Measurements from ENCODE around the gene ZNF419. TPM values are rescaled to one million over a fixed set of nuclear protein-coding genes. Genes with fewer than 3 reads are reported as not detected.
"Not testable (repeated sequence)": the region's sequence is repeated elsewhere in the genome, so short reads cannot be mapped to it uniquely, and the experiment has no call there.

The ZNF419 gene
- polyA plus RNA-seq, 1 donor from 2014 or later, result 34.5 TPM

GRCh38 chr19:57515255-57515654 lies 27.7 kb downstream of the ZNF419 start:
- peaks cover 16% of the 10 kb centered on the region for H3K9me3 ChIP-seq (ENCODE audit: low read length)
- no peaks in the 10 kb centered on the region for H3K27me3 ChIP-seq (ENCODE audit: insufficient read depth, low read depth, low read length)
- H3K9me2 ChIP-seq (ENCODE audit: insufficient read depth, low read length), result no peaks in the 10 kb centered on the region
- no peaks in the 10 kb centered on the region for H3K79me2 ChIP-seq (replicated peaks; ENCODE audit: insufficient read depth, low read length)
- H3F3A ChIP-seq (ENCODE audit: insufficient read depth, low read length, poor library complexity, severe bottlenecking), result no peaks in the 10 kb centered on the region
- H3K36me3 ChIP-seq (ENCODE audit: insufficient read depth, low read length), result peaks cover 27% of the 10 kb centered on the region
- no peak overlapping the region for H3K9ac ChIP-seq (ENCODE audit: low read length)
- H2AFZ ChIP-seq (ENCODE audit: low read depth, low read length), result no peak overlapping the region
- H3K27ac ChIP-seq (ENCODE audit: low read length), result no peak overlapping the region
- TF ChIP-seq TAF1 (IDR thresholded peaks at IDR 0.05; ENCODE audit: low read depth), result no peak
- TF ChIP-seq SMC3 (conservative IDR thresholded peaks at IDR 0.05; ENCODE audit: poor library complexity), result no peak
- no peak for TF ChIP-seq MXI1 (conservative IDR thresholded peaks at IDR 0.05; ENCODE audit: poor library complexity, severe bottlenecking)
- no peak for TF ChIP-seq CTCF (IDR thresholded peaks at IDR 0.05; ENCODE audit: poor library complexity, severe bottlenecking)
- TF ChIP-seq EZH2 (IDR thresholded peaks at IDR 0.05; ENCODE audit: borderline replicate concordance, insufficient read depth, low read length, poor library complexity, severe bottlenecking), result no peak
- no peak for TF ChIP-seq EP300 (conservative IDR thresholded peaks at IDR 0.05; ENCODE audit: poor library complexity, severe bottlenecking)
- no peak for TF ChIP-seq POLR2AphosphoS5 (IDR thresholded peaks at IDR 0.05)
- no peak for TF ChIP-seq REST (IDR thresholded peaks at IDR 0.05; ENCODE audit: borderline replicate concordance)
- TF ChIP-seq RAD21 (conservative IDR thresholded peaks at IDR 0.05), result no peak
- H3K4me3 ChIP-seq (ENCODE audit: low read length), result no peak overlapping the region
- no peak overlapping the region for H3K4me2 ChIP-seq (ENCODE audit: low read length)
- H4K20me1 ChIP-seq (ENCODE audit: insufficient read depth), result no peaks in the 10 kb centered on the region

DNA sequence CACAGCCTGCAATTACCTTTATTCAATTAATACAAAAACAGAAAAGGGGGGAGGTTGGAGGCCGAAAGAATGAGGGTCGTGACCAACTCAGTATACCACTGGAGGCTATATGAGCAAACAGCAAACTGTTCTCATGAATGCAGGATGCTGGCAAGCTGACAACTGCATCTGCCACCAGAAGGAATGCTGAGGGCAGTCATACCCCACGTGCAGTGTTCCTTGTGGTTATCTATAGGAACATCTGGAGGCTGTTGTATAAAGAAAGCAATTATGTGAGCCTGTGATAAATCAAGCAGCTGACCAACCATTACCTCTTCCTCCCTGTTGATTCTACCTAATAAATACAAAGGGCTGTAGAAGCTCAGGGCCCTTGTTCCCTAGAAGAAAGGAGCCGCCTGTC lies 30.5 kb downstream of the ZNF419 start:
- H3K4me2 ChIP-seq (ENCODE audit: low read length); H4K20me1 ChIP-seq (ENCODE audit: insufficient read depth); H3K9me2 ChIP-seq (ENCODE audit: insufficient read depth, low read length); H3K27ac ChIP-seq (ENCODE audit: low read length); H3K4me3 ChIP-seq (ENCODE audit: low read length); H3K79me2 ChIP-seq (replicated peaks; ENCODE audit: insufficient read depth, low read length); H3K9me3 ChIP-seq (ENCODE audit: low read length); H2AFZ ChIP-seq (ENCODE audit: low read depth, low read length); H3K27me3 ChIP-seq (ENCODE audit: insufficient read depth, low read depth, low read length); H3K9ac ChIP-seq (ENCODE audit: low read length); H3F3A ChIP-seq (ENCODE audit: insufficient read depth, low read length, poor library complexity, severe bottlenecking): not testable (repeated sequence)
- H3K36me3 ChIP-seq (ENCODE audit: insufficient read depth, low read length), result peaks cover 20% of the 10 kb centered on the region

All from neural cell (in vitro differentiated cells).